MG63 (cell line): ENCODE results near the gene COMMD6. TPM values are rescaled to one million over a fixed set of nuclear protein-coding genes. Genes with fewer than 3 reads are reported as not detected.
"Not testable (repeated sequence)": the region's sequence is repeated elsewhere in the genome, so short reads cannot be mapped to it uniquely, and the experiment has no call there.

Experiments
- DNase-seq: peaks from one replicate; pipeline ENCODE4 v3.0.0-alpha.2; 2020
- H3K27me3 ChIP-seq: fragments of 250-450 bp; sonication (Bioruptor Pico); 2 replicates; pipeline ENCODE4 v1.5.1; 2020; ENCODE audit warnings: mild to moderate bottlenecking, moderate library complexity
- H3K36me3 ChIP-seq: fragments of 250-450 bp; sonication (Bioruptor Pico); 2 replicates; pipeline ENCODE4 v1.5.1; 2020; ENCODE audit warnings: mild to moderate bottlenecking, moderate library complexity
- H3K4me3 ChIP-seq: fragments of 250-450 bp; sonication (Bioruptor Pico); 2 replicates; pipeline ENCODE4 v1.5.1; 2020; ENCODE audit warnings: mild to moderate bottlenecking, moderate library complexity
- H3K9me3 ChIP-seq: fragments of 250-450 bp; sonication (Bioruptor Pico); 2 replicates; pipeline ENCODE4 v1.5.1; 2020; ENCODE audit warnings: mild to moderate bottlenecking, moderate library complexity
- total RNA-seq: library from RNA; depleted of rRNA; stranded (reverse); fragments of >200 nt; shearing (Covaris generic); gene quantifications from 2 replicates; pipeline ENCODE4 v1.2.3, GENCODE V29; 2014; ENCODE audit warnings: low replicate concordance; rRNA removed

COMMD6 gene
- total RNA-seq = 72.1 and 744 TPM in 2 replicates

- DNase-seq = peak; percentile 92
- peaks cover 20% of the 10 kb centered on the region for H3K36me3 ChIP-seq
- peak within 1 kb of the TSS; percentile 81 for H3K4me3 ChIP-seq
- H3K27me3 ChIP-seq = no peaks in the 10 kb centered on the region
- H3K9me3 ChIP-seq = no peaks in the 10 kb centered on the region
These were observed at the start of gene COMMD6 for GRCh38 chr13:75537401-75538365. Gene COMMD6, minus strand, starts transcription at chr13:75537841. Its CDS starts 36 bp downstream, at chr13:75537805.

- no peak for DNase-seq
- no peak overlapping the region for H3K4me3 ChIP-seq
- peaks cover 27% of the 10 kb centered on the region for H3K36me3 ChIP-seq
- H3K9me3 ChIP-seq = peaks cover 11% of the 10 kb centered on the region
- H3K27me3 ChIP-seq = no peaks in the 10 kb centered on the region
These were observed 47.5 kb upstream of the COMMD6 start for GRCh38 chr13:75585153-75585552.

DNA sequence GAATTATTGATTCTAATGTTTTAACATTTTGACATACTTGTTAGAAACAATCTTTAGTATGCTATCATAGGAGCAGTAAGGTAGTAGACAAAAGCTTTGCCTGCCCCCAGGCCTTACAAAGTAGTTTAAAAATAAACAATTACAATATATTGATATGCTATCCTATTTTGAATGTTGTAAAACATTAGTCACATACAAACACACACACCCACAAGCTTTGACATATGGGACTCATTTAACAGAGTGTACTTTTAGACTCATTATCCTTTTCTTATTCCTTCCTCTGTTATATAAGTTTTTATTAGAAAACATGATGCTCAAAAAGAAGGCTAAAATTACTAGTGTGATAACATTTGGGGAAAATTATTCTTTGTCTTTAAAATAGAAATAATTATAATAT is 45.5 kb upstream of the COMMD6 start:
- no peaks in the 10 kb centered on the region for H3K27me3 ChIP-seq
- H3K4me3 ChIP-seq = no peak overlapping the region
- peaks cover 11% of the 10 kb centered on the region for H3K9me3 ChIP-seq
- DNase-seq = no peak
- H3K36me3 ChIP-seq = peaks cover 22% of the 10 kb centered on the region

- peaks cover 11% of the 10 kb centered on the region for H3K9me3 ChIP-seq
- no peaks in the 10 kb centered on the region for H3K27me3 ChIP-seq
- no peak overlapping the region for H3K4me3 ChIP-seq
- no peak for DNase-seq
- peaks cover 22% of the 10 kb centered on the region for H3K36me3 ChIP-seq
These were observed 44.4 kb upstream of the COMMD6 start for GRCh38 chr13:75581874-75582640.

GRCh38 chr13:75579529-75579928 is 41.9 kb upstream of the COMMD6 start:
- Histone ChIP-seq H3K36me3 (peaks cover 24% of the 10 kb centered on the region), H3K27me3 (no peaks in the 10 kb centered on the region)
- DNase-seq = no peak

GRCh38 chr13:75569576-75569975 is 31.9 kb upstream of the COMMD6 start:
- Histone ChIP-seq H3K27me3 (no peaks in the 10 kb centered on the region), H3K9me3 (no peaks in the 10 kb centered on the region), H3K4me3 (no peak overlapping the region), H3K36me3 (peaks cover 53% of the 10 kb centered on the region)
- no peak for DNase-seq

More at GRCh38 chr13:75579529-75579928, 41.9 kb upstream of the COMMD6 start:
- Histone ChIP-seq H3K9me3 (peaks cover 4% of the 10 kb centered on the region), H3K4me3 (no peak overlapping the region)

GRCh38 chr13:75566658-75567057 is 29.0 kb upstream of the COMMD6 start:
- H3K27me3 ChIP-seq = no peaks in the 10 kb centered on the region
- H3K4me3 ChIP-seq = no peak overlapping the region
- no peaks in the 10 kb centered on the region for H3K9me3 ChIP-seq
- H3K36me3 ChIP-seq = peaks cover 36% of the 10 kb centered on the region
- no peak for DNase-seq

GRCh38 chr13:75558145-75558840 is 20.7 kb upstream of the COMMD6 start:
- Histone ChIP-seq H3K27me3 (no peaks in the 10 kb centered on the region), H3K36me3 (peaks cover 36% of the 10 kb centered on the region), H3K4me3 (no peak overlapping the region), H3K9me3 (no peaks in the 10 kb centered on the region)
- no peak for DNase-seq

- H3K9me3 ChIP-seq = no peaks in the 10 kb centered on the region
- H3K4me3 ChIP-seq = no peak overlapping the region
- H3K27me3 ChIP-seq = no peaks in the 10 kb centered on the region
- H3K36me3 ChIP-seq = peaks cover 36% of the 10 kb centered on the region
- no peak for DNase-seq
These were observed 19.3 kb upstream of the COMMD6 start for GRCh38 chr13:75556961-75557360.

GRCh38 chr13:75555836-75556235 is 18.2 kb upstream of the COMMD6 start:
- Histone ChIP-seq H3K9me3 (no peaks in the 10 kb centered on the region), H3K4me3 (no peak overlapping the region), H3K36me3 (peaks cover 37% of the 10 kb centered on the region), H3K27me3 (no peaks in the 10 kb centered on the region)
- DNase-seq = no peak

DNA sequence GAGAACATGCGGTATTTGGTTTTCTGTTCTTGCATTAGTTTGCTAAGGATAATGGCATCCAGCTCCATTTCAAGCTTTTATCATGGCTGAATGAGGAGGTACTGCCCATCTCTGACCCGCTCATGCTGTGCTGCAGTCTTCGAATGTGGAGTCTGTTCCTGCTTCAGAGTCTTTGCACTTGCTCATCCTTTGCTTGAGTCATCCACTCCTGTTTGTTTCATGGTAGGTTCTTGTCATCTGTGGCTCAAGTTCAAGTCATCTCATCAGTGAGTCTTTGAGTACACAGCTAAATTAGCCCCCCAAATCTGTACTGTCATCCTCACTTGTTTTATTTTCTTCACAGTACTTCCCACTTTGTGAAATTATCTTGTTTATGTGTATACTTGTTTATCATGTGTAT is 17.3 kb upstream of the COMMD6 start:
- H3K9me3 ChIP-seq = no peaks in the 10 kb centered on the region
- no peak for DNase-seq
- peaks cover 37% of the 10 kb centered on the region for H3K36me3 ChIP-seq

DNA sequence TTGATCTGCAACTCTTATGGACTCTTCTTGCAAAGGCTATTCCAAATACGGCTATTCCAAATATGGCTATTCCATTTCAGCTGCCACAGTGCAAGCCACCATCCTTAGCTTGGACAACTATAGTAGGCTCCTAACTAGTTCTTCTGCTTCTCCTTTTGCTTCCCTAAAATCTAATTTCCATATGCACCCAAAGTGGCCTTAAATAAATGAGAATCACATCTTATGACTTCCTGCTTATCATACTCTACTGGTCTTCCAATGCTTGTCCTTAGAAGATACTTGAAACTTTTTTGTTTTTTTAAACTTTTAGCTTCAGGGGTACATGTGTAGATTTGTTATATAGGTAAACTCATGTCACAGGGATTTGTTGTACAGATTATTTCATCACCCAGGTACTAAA is 16.8 kb upstream of the COMMD6 start:
- no peak for DNase-seq
- H3K4me3 ChIP-seq = no peak overlapping the region
- no peaks in the 10 kb centered on the region for H3K9me3 ChIP-seq
- no peaks in the 10 kb centered on the region for H3K27me3 ChIP-seq
- peaks cover 35% of the 10 kb centered on the region for H3K36me3 ChIP-seq

More for the DNA sequence above, 17.3 kb upstream of the COMMD6 start:
- no peaks in the 10 kb centered on the region for H3K27me3 ChIP-seq
- no peak overlapping the region for H3K4me3 ChIP-seq

DNA sequence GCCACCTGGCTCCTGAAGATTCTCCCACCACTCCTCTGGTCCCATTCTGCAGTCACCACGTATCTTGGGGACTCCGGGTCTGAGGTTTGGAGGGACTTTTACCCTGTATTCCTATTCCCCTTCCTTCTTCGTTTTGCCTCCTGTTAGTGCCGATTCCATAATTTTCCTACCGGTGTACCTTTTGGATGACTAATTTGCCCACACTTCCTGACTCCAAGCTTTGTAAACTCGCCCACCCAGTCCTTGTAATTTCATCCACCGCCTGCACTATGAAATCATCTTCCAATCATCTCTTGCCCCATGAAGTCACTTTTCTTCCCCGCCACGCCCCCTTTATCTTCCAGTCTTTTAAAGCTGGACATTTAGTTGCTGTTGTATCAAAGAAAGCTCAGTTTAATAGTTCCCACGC is 12.5 kb upstream of the COMMD6 start:
- Histone ChIP-seq H3K9me3 (no peaks in the 10 kb centered on the region), H3K36me3 (peaks cover 25% of the 10 kb centered on the region)
- DNase-seq = peak; percentile 59

DNA sequence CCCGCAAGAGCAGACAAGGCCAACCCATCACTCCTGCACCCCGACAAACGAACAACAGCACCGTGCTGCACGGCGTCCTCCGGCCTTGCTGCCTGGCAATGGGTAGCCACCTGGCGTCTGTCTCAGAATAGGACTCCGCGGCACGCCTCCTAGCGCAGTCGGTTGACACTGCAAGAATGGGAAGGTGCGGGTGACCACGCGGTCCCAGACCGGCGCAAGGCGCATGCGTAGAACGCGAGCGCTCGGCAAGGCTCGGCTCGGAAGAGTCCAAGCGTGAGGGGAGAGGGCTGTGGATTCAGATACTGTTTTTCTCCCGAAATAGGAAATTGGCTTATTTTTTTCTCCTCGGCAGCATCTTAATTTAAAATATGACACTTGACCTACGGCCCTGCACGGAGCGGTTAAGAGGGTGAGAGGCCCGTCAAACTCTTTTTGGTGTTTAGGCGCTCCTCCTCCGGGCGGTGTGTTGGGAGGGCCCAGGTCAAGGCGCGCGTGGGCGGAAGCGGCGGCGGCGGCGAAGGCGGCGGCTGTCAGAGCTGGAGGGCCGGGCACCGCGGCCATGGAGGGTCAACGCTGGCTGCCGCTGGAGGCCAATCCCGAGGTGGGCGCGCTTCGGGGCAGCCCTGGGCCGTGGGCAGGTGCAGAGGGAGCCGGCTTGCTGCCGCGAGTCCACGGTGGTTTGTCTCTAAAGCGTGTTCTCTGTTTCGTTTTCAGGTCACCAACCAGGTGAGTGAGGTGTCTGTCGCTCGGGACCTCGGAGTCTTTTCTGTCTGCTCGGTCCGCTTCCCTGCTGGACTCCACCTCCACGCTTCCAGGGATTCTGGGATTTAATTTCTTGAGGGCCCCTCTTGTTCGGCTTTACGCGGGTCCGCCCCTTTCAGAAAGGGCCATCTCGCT is 11.9 kb upstream of the COMMD6 start, which contains the start of gene UCHL3:
TSS of gene UCHL3 (plus strand) at position 530 of the 897 bp plus-strand sequence. CDS start at position 560, 30 bp downstream.
- peak; percentile 94 for DNase-seq
- Histone ChIP-seq H3K4me3 (peak within 1 kb of the TSS; percentile 83), H3K9me3 (no peaks in the 10 kb centered on the region), H3K27me3 (no peaks in the 10 kb centered on the region), H3K36me3 (peaks cover 20% of the 10 kb centered on the region)

More for the DNA sequence above, 12.5 kb upstream of the COMMD6 start:
- Histone ChIP-seq H3K4me3 (peak overlapping the region; percentile 83), H3K27me3 (no peaks in the 10 kb centered on the region)

DNA sequence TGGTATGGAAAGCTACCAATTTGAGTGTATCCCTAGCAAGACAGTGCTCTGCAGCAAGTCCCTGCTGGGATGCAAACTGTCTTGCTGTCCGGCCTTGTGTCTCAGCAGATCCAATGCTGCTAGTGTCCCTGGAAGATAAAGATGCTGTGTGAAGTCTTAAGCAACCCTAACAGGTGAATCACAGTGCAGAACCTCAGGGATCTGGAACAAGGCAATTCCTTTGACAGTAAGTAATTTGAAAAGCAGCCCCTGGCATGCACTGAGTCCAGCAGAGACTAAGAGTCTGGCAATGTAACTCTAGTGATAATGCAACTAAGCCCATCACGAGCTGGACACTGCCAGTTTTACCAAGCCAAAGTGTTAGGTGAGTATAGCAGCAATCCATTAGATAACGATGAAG is 10.3 kb upstream of the COMMD6 start:
- H3K9me3 ChIP-seq = no peaks in the 10 kb centered on the region
- no peak overlapping the region for H3K4me3 ChIP-seq
- no peaks in the 10 kb centered on the region for H3K27me3 ChIP-seq
- DNase-seq = peak; percentile 27
- peaks cover 7% of the 10 kb centered on the region for H3K36me3 ChIP-seq

- DNase-seq, H3K9me3 ChIP-seq, H3K36me3 ChIP-seq, H3K4me3 ChIP-seq, H3K27me3 ChIP-seq: not testable (repeated sequence)
These were observed 7.7 kb upstream of the COMMD6 start for GRCh38 chr13:75545386-75545785.
